DMS153 (cell line): ENCODE data around the gene RABL2B.
"Not testable (repeated sequence)": the region's sequence is repeated elsewhere in the genome, so short reads cannot be mapped to it uniquely, and the experiment has no call there.

Experiments
- DNase-seq: peaks from one replicate; lab custom pipeline; 2025; lab: John Stamatoyannopoulos, UW

Gene RABL2B

DNA sequence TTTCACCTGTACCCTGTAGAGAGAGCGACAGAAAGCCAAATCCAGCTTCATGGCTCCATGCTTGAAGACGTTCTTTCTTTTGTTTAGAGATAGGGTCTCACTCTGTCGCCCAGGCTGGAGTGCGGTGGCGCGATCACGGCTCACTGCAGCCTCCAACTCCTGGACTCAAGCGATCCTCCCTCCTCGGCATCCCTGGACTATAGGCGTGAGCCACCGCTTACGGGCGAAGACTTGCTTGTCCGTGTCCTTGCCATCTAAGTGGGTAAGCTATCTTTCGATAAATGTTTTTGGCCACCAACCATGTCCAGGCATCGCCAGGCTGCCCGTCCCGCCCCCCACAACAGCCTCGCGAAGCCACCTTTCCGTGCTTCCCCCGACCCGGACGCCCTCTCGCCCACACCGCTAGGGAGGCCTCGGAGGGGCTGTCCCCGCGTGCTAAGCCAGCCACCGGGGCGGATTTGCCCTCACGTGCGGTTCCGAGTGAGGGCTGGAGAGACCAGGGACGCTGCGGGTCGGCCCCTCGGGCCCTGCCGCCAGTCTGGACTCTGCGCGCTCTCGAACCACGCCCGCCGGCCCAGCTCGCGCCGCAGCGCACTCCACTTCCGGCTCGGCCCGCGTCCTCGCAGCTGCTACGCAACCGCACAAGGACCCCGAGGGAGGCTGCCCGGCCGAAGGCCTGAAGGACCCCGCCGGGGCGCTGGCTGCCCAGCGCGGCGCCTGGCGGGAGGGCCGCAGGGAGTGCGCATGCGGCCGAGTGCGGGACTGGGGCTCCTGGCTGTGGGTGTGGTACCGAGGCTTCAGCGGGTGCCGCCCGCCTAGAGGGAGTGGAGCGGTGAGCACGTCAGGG lies at the start of gene RABL2B:
Gene RABL2B (minus strand): TSS at position 604 of the 847 bp plus-strand sequence. CDS start 1,342 bp downstream, outside the sequence.
- peak; percentile 68 for DNase-seq

DNA sequence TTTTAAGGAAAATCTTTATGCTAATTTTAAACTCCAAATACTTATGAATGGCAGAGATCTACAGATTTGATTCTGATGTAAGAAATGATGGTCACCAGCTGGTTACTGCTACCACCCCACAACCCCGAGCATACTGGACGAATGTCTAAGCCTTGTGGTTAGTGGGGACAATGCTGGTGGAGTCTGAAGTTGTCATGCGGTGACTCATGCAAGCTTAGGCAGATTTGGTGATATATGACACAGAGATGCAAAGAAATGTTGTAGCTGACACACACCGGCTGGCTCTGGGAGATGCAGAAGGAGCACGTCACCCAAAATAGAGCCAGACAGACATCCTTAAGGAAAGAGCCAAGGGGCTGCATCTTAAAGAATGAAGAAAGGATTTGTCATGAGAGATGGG lies 3.5 kb upstream of the RABL2B start:
- not testable (repeated sequence) for DNase-seq

DNA sequence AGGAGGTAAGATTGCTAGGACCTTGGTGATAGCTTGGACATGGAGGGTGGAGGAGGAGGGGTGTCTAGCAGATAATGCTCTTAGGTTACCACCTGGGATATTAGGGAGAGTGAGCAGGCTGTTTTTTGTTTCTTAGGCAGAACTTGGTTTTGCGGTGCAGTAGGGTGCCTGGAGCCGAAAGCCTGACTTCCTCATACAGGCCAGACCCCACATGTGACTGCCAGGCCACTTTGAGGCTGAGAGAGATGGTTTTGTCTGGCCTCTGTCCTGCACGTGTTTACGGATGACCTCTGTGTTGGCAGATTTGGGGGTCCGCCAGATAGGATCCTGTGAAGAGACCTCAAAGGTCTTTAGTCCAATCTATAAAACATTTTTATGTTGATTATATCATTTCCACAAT lies 1.9 kb upstream of the RABL2B start:
- DNase-seq = not testable (repeated sequence)

GRCh38 chr22:50783880-50784276 lies 442 bp upstream of the RABL2B start:
- DNase-seq = not testable (repeated sequence)

DNA sequence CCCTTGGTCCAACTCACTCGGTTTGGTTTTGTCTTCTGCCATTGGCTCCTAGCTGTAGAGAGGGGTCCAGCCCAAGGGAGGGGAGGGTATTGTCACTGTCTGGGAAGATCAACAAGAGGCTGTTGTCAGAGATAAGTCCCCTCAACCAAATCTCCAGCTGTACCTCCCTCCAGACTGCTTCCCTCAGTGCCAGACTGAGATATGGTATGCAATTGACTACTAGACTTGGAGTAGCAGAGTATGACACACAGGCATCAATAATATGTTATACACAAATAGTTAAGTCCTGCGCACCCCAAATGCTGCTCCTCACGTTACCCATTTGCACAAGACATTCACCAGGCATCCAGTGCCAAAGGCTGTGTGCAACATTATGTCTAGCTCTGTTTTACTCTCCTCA lies 1.2 kb downstream of the RABL2B start:
- DNase-seq = not testable (repeated sequence)

DNA sequence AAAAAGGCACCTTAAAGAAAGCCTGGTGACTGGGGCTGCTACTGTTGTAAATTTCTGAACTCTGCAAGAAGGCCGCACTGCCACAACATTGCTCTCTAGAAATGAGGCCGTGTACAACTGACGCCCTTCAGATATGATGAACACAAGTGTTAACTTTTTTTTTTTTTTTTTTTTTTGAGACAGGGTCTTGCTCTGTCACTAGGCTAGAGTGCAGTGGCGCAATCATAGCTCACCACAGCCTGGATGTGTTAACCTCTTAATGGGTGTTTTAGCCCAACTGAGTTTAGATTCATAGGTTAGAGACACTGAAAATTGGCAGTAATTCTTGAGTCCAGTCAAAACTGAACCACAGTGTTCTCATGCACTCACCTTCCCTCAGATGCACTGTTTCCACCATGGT lies 3.2 kb downstream of the RABL2B start:
- DNase-seq = not testable (repeated sequence)

DNA sequence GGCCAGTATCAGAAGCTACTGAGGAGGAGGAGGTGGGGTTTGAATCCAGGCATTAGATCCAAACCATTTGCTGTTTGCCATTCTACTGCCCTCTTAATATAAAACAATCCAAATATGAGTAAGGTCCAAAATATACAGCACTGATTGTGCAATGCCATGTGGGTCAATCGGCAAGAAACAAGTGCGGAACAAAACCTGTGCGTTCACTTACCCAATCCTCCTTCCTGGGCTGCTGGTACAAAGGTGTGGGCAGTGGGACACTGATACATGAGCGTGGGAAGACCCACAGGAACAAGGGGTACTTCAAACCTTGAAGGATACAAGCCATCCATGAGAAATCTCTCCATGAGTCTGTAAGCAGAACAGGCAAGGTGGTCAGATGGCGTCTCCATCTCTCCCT lies 5.8 kb downstream of the RABL2B start:
- not testable (repeated sequence) for DNase-seq

GRCh38 chr22:50775132-50775531 lies 8.3 kb downstream of the RABL2B start:
- DNase-seq = peak; percentile 51

GRCh38 chr22:50764288-50764687 lies 19.1 kb downstream of the RABL2B start:
- not testable (repeated sequence) for DNase-seq

- not testable (repeated sequence) for DNase-seq
Measured at GRCh38 chr22:50761829-50762228, 21.6 kb downstream of the RABL2B start.

DNA sequence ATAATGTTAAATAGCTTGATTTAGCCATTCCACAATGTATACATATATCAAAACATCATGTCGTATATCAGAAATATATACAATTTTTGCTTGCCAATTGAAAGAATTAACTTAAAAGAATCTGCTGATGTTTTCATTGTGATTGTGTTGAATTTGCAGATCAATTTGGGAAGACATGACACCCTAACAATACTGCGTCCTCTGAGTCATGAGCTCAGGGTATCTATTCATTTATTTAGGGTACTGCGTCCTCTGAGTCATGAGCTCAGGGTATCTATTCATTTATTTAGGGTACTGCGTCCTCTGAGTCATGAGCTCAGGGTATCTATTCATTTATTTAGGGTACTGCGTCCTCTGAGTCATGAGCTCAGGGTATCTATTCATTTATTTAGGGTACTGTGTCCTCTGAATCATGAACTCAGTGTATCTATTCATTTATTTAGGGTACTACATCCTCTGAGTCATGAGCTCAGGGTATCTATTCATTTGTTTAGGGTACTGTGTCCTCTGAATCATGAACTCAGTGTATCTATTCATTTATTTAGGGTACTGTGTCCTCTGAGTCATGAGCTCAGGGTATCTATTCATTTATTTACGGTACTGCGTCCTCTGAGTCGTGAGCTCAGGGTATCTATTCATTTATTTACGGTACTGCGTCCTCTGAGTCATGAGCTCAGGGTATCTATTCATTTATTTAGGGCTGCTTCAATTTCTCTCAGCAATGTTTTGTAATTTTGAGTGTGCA lies 23.7 kb downstream of the RABL2B start:
- not testable (repeated sequence) for DNase-seq

GRCh38 chr22:50756949-50757491 lies 26.4 kb downstream of the RABL2B start:
- DNase-seq = not testable (repeated sequence)

- DNase-seq = not testable (repeated sequence)
Measured at GRCh38 chr22:50756406-50756805, 27.0 kb downstream of the RABL2B start.

- DNase-seq = not testable (repeated sequence)
Measured at GRCh38 chr22:50755251-50755650, 28.2 kb downstream of the RABL2B start.

- not testable (repeated sequence) for DNase-seq
Measured at GRCh38 chr22:50749302-50750074, 33.9 kb downstream of the RABL2B start.

- DNase-seq = not testable (repeated sequence)
Measured at GRCh38 chr22:50748630-50749029, 34.8 kb downstream of the RABL2B start.

DNA sequence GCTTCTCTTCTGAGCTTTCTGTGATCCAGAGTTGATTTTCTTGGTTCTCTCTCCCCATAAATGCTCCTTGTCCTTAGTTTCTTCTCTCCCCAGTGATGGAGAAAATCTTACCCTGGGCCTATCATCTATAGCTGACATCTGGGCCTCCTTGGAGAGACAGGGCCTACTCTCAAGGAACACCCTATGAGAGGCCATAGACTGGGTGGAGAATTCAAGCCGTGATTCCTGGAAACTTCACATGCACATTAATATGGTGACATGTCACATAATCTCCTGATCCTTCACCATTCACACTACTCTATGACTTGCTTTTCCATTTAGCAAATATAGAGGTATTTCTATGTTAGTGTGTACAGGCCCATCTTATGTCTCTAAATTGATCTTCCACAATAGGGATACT lies 35.9 kb downstream of the RABL2B start:
- not testable (repeated sequence) for DNase-seq

GRCh38 chr22:50744424-50744823 lies 39.0 kb downstream of the RABL2B start:
- DNase-seq = not testable (repeated sequence)

GRCh38 chr22:50740714-50741113 lies 42.7 kb downstream of the RABL2B start:
- DNase-seq = not testable (repeated sequence)

DNA sequence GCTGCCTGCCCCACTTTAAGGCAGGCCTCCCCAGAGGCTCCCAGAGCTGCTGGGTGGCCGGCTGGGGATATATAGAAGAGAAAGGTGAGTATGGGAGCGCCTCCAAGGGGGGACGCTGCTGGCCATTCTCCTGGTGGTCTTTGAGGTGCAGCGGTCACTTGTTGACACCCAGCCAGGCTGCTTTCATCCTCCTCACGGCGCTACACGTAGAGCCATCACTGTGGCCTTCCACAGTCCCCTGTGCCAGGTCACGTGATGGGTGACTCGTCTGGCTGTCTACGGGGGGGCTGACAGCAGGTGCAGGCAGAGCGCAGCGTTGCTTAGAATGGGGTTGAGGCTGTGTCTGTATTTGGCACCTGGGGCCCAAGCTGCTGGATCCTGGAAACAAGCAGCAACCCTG lies 43.5 kb downstream of the RABL2B start:
- no peak for DNase-seq

DNA sequence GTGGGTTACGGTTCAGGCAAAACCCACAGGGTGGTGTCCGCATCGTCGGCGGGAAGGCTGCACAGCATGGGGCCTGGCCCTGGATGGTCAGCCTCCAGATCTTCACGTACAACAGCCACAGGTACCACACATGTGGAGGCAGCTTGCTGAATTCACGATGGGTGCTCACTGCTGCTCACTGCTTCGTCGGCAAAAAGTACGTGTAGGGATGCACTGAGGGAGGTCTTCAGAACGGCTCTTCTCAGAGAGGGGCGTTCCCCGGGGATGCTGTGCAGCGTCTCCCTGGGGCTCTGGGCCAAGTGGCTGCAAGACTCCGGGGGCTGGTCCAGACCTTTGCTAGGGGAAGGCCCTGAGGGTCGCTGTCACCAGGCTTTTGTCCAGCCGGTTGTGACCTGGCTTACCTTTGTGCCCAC lies 44.2 kb downstream of the RABL2B start:
- no peak for DNase-seq
